ENCODE data around the gene GFPT2. TPM values are rescaled to one million over a fixed set of nuclear protein-coding genes. Genes with fewer than 3 reads are reported as not detected.

The GFPT2 gene
- total and polyA plus RNA-seq, 7 donors, result 2.0 to 7.2 (median 4.4) TPM

DNA sequence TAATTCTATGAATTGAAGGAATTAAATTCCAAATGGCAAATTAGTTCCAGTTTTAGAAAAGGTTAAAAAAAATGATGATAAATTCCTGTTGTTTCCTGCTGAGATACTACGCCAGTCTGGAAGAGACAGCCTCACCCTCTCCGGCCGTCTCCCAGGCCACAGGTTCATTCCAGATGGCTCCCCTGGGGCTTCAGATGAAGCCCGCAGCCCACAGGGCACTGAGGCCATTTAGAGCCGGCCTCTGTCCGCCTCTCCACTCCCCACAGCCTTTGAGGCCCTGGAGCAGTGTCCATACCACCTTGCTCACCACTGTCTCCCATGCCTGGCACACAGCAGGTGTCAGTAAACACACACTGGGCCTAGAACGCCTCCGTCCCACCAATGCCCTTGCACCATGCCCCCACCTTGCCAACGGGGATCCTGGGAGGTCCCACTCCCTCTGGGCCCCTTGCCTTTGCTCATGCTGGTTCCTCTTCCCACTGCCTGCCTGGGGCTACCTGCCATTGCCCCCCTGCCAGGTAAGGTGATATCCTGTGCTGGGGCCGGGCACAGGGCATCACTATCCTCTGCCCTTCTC is 26.1 kb downstream of the GFPT2 start:
- ATAC-seq (no peak), DNase-seq (no peak)
- H3K4me3 ChIP-seq, result no peak overlapping the region
- intact Hi-C loops (cut with DNase I), result loop anchor here (2.0 to 10.0 kb wide), 2 partner anchors 32 to 202 kb away; no protein-coding TSS in a partner anchor
- WGBS, 3 donors, result 83 to 86% (median 85%) methylated on average over 10 of the region's 10 CpGs
- H3K9me3 ChIP-seq, result no peaks in the 10 kb centered on the region
- TF ChIP-seq, protein P1, sequence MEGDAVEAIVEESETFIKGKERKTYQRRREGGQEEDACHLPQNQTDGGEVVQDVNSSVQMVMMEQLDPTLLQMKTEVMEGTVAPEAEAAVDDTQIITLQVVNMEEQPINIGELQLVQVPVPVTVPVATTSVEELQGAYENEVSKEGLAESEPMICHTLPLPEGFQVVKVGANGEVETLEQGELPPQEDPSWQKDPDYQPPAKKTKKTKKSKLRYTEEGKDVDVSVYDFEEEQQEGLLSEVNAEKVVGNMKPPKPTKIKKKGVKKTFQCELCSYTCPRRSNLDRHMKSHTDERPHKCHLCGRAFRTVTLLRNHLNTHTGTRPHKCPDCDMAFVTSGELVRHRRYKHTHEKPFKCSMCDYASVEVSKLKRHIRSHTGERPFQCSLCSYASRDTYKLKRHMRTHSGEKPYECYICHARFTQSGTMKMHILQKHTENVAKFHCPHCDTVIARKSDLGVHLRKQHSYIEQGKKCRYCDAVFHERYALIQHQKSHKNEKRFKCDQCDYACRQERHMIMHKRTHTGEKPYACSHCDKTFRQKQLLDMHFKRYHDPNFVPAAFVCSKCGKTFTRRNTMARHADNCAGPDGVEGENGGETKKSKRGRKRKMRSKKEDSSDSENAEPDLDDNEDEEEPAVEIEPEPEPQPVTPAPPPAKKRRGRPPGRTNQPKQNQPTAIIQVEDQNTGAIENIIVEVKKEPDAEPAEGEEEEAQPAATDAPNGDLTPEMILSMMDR (IDR thresholded peaks at IDR 0.05), result no peak
- H3K27ac ChIP-seq, result no peak overlapping the region
- no peaks in the 10 kb centered on the region for H3K27me3 ChIP-seq (ENCODE audit: insufficient read depth in 3 of 3, low read length in 2 of 3)
- no peaks in the 10 kb centered on the region for H3K36me3 ChIP-seq (ENCODE audit: insufficient read depth in 1 of 2, low read depth in 1 of 2)
- H3K4me1 ChIP-seq, result no peaks in the 10 kb centered on the region

DNA sequence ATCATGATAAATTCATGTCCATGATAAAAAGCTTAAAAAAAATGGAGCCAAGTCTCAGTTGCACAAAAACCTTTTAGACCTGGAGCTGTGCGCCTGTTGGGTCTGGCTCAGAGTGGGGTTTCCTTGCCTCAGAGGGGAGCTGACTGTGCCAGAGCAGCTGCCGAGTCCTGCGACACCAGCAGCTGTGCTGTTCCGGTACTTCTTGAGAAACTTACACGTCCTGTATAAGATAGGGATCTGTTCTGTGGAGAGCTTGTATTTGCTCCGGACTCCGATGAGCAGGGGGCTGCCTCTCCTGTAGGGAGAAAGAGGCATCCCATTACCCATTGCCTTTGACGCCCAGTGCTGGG is 28.6 kb downstream of the GFPT2 start:
- H3K27ac ChIP-seq, result no peak overlapping the region
- no peaks in the 10 kb centered on the region for H3K4me1 ChIP-seq
- H3K9me3 ChIP-seq, result no peaks in the 10 kb centered on the region
- peak in 2 of 4 donors; percentile 35 to 60 for ATAC-seq
- H3K27me3 ChIP-seq (ENCODE audit: insufficient read depth in 3 of 3, low read length in 2 of 3), result no peaks in the 10 kb centered on the region
- no peak for DNase-seq
- TF ChIP-seq, protein P1 (IDR thresholded peaks at IDR 0.05), result no peak
- H3K36me3 ChIP-seq (ENCODE audit: insufficient read depth in 1 of 2, low read depth in 1 of 2), result no peaks in the 10 kb centered on the region
- H3K4me3 ChIP-seq, result no peak overlapping the region
- intact Hi-C loops (cut with DNase I), result loop anchor here in 1 of 2 donors (10.0 kb wide), 1 partner anchor 200 kb away; no protein-coding TSS in a partner anchor
- WGBS, 3 donors, result 43 to 56% (median 44%) methylated on average over 8 of the region's 8 CpGs

DNA sequence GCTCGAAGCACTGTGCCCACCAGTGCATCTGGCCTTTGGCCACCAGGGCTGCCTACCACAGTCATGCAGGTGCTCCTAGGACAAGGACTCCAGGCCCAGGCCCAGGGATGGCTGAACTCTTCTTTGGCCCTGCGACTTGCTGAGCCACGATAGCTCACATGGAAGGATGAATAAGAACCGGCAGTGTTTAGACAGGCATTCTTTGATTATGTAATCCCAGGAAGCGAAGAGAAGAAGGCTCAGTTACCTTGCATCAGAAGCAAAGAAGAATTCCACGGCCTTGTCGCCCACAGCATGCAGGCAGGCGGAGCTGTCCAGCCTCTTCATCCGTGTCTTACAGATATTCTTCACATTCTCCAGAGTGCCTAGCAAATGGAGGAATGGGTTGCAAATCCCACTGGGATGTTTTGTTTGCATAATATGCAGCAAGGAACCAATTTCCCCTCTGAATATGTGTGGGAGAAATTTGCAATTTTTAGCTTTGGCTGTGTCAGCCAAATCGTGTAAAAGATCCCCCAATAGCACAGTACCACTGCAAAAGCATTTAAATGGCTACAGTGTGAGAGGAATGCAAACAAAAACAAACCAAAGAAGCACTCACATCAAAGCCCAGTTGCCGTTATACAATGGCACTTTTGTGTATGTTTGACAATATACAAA is 29.1 kb downstream of the GFPT2 start:
- ATAC-seq, result peak in 1 of 4 donors; percentile 20
- intact Hi-C loops (cut with DNase I), result loop anchor here in 1 of 2 donors (10.0 kb wide), 1 partner anchor 199 kb away; no protein-coding TSS in a partner anchor
- DNase-seq, result no peak

DNA sequence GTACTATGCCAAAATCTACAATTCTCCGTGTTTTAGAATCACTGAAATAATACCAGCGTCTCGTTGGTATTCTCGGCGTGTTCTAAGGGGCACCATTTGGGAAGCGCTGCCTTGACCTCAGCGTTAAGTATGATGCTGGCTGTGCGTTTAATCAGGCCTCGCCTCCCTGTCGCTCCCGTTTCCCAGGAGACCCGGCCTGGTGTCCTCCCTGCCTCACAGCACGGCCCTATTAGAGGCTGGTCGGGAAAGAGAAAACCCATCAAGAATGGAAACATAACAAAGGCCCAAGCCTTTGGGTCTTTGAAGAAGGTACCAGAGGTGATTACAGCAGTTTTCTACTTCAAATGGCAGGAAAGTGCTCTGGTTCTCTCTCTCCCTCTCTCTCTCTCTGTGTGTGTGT is 30.0 kb downstream of the GFPT2 start:
- Histone ChIP-seq H3K27ac (no peak overlapping the region), H3K4me3 (no peak overlapping the region), H3K27me3 (ENCODE audit: insufficient read depth in 3 of 3, low read length in 2 of 3) (no peaks in the 10 kb centered on the region), H3K36me3 (ENCODE audit: insufficient read depth in 1 of 2, low read depth in 1 of 2) (no peaks in the 10 kb centered on the region), H3K9me3 (no peaks in the 10 kb centered on the region), H3K4me1 (no peaks in the 10 kb centered on the region)
- TF ChIP-seq, protein P1 (IDR thresholded peaks at IDR 0.05), result no peak
- DNase-seq (no peak), ATAC-seq (no peak)
- WGBS, 3 donors, result 86 to 91% (median 87%) methylated on average over 14 of the region's 14 CpGs
- intact Hi-C loops (cut with DNase I), result loop anchor here in 1 of 2 donors (10.0 kb wide), 1 partner anchor 198 kb away; no protein-coding TSS in a partner anchor

More for the DNA sequence above, 29.1 kb downstream of the GFPT2 start:
- no peaks in the 10 kb centered on the region for H3K36me3 ChIP-seq (ENCODE audit: insufficient read depth in 1 of 2, low read depth in 1 of 2)
- no peak overlapping the region for H3K27ac ChIP-seq
- H3K4me3 ChIP-seq, result no peak overlapping the region
- TF ChIP-seq, protein P1 (IDR thresholded peaks at IDR 0.05), result no peak
- no peaks in the 10 kb centered on the region for H3K9me3 ChIP-seq
- no peaks in the 10 kb centered on the region for H3K27me3 ChIP-seq (ENCODE audit: insufficient read depth in 3 of 3, low read length in 2 of 3)
- H3K4me1 ChIP-seq, result no peaks in the 10 kb centered on the region
- 41 to 53% (median 47%) methylated on average over 11 of the region's 11 CpGs for WGBS, 3 donors

Measured in psoas muscle (tissue), 8 donors.